NOMO-1 treated with dmso at 0.1 percent for 144 hours (cell line): ENCODE results near the gene MYO1E.
"Not testable (repeated sequence)": the region's sequence is repeated elsewhere in the genome, so short reads cannot be mapped to it uniquely, and the experiment has no call there.

Experiments
- DNase-seq: peaks from one replicate; lab custom pipeline; 2025; ENCODE audit not compliant: unreplicated experiment; lab: John Stamatoyannopoulos, UW

MYO1E gene

GRCh38 chr15:59172289-59172901 lies 200.3 kb downstream of the MYO1E start:
- no peak for DNase-seq

- DNase-seq: no peak
Observed at GRCh38 chr15:59171067-59171397, 201.6 kb downstream of the MYO1E start.

GRCh38 chr15:59170295-59171066 lies 202.2 kb downstream of the MYO1E start:
- no peak for DNase-seq

GRCh38 chr15:59169251-59169708 lies 203.4 kb downstream of the MYO1E start:
- DNase-seq: peak; percentile 16

- no peak for DNase-seq
Observed at GRCh38 chr15:59168536-59168935, 204.1 kb downstream of the MYO1E start.

- no peak for DNase-seq
Observed at GRCh38 chr15:59166601-59167265, 205.9 kb downstream of the MYO1E start.

- no peak for DNase-seq
Observed at GRCh38 chr15:59166166-59166565, 206.5 kb downstream of the MYO1E start.

GRCh38 chr15:59165726-59166125 lies 206.9 kb downstream of the MYO1E start:
- DNase-seq: peak; percentile 63

GRCh38 chr15:59162080-59162479 lies 210.6 kb downstream of the MYO1E start:
- not testable (repeated sequence) for DNase-seq

GRCh38 chr15:59160880-59161593 lies 211.6 kb downstream of the MYO1E start:
- no peak for DNase-seq

- DNase-seq: peak; percentile 13
Observed at GRCh38 chr15:59159210-59159609, 213.5 kb downstream of the MYO1E start.

GRCh38 chr15:59158701-59159034 lies 214.0 kb downstream of the MYO1E start:
- DNase-seq: no peak

- no peak for DNase-seq
Observed at GRCh38 chr15:59157840-59158700, 214.6 kb downstream of the MYO1E start.

- no peak for DNase-seq
Observed at GRCh38 chr15:59157396-59157795, 215.3 kb downstream of the MYO1E start.

- DNase-seq: no peak
Observed at GRCh38 chr15:59155431-59155830, 217.2 kb downstream of the MYO1E start.

- no peak for DNase-seq
Observed at GRCh38 chr15:59154243-59154642, 218.4 kb downstream of the MYO1E start.

GRCh38 chr15:59153466-59153865 lies 219.2 kb downstream of the MYO1E start:
- no peak for DNase-seq

- no peak for DNase-seq
Observed at GRCh38 chr15:59152694-59153450, 219.8 kb downstream of the MYO1E start.

GRCh38 chr15:59150185-59150584 lies 222.5 kb downstream of the MYO1E start:
- DNase-seq: no peak
